Panc1 (cell line): ENCODE data around the gene LOX.

ENCODE experiments used
- POLR2AphosphoS5 ChIP-seq: IDR thresholded peaks from 2 replicates; pipeline ENCODE4 v1.6.1; 2012; ENCODE audit warnings: mild to moderate bottlenecking, low read depth, low read length, moderate library complexity
- SIN3A ChIP-seq: IDR thresholded peaks from 2 replicates; pipeline ENCODE4 v1.6.1; 2012; ENCODE audit warnings: low read depth, mild to moderate bottlenecking, low read length, moderate library complexity, borderline replicate concordance; ENCODE audit not compliant: insufficient read depth
- TF ChIP-seq, protein P1 (sequence below): fragments of 450-650 bp; IDR thresholded peaks from 2 replicates; pipeline ENCODE4 v1.5.1; 2017; ENCODE audit warnings: mild to moderate bottlenecking

- TF ChIP-seq POLR2AphosphoS5 (no peak), SIN3A (no peak)
- TF ChIP-seq, protein P1, sequence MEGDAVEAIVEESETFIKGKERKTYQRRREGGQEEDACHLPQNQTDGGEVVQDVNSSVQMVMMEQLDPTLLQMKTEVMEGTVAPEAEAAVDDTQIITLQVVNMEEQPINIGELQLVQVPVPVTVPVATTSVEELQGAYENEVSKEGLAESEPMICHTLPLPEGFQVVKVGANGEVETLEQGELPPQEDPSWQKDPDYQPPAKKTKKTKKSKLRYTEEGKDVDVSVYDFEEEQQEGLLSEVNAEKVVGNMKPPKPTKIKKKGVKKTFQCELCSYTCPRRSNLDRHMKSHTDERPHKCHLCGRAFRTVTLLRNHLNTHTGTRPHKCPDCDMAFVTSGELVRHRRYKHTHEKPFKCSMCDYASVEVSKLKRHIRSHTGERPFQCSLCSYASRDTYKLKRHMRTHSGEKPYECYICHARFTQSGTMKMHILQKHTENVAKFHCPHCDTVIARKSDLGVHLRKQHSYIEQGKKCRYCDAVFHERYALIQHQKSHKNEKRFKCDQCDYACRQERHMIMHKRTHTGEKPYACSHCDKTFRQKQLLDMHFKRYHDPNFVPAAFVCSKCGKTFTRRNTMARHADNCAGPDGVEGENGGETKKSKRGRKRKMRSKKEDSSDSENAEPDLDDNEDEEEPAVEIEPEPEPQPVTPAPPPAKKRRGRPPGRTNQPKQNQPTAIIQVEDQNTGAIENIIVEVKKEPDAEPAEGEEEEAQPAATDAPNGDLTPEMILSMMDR: no peak
Observed at GRCh38 chr5:122019919-122020590, 58.0 kb downstream of the LOX start.
